Neutrophil (primary cell): ENCODE results near the gene TGFB2.

ENCODE experiments used
- H3K27ac ChIP-seq: fragments of 200-600 bp; sonication (generic); 2 replicates; pipeline ENCODE4 v1.5.1; 2016; ENCODE audit warnings: mild to moderate bottlenecking, moderate library complexity
- H3K27me3 ChIP-seq: fragments of 200-600 bp; sonication (generic); 2 replicates; pipeline ENCODE4 v1.6.0; 2016; ENCODE audit warnings: mild to moderate bottlenecking
- H3K36me3 ChIP-seq: fragments of 200-600 bp; sonication (generic); 2 replicates; pipeline ENCODE4 v1.5.1; 2017
- H3K4me1 ChIP-seq, 2 experiments: fragments of 200-600 bp in 1 of 2; sonication (generic) in 1 of 2; 1 replicate in 1 of 2; 2 replicates in 1 of 2; pipeline versions ENCODE4 v1.5.1 to v1.6.1; 2013 to 2016; ENCODE audit warnings: low read depth in 1 of 2, low read length in 1 of 2, mild to moderate bottlenecking in 1 of 2, moderate library complexity in 1 of 2; ENCODE audit not compliant: control insufficient read depth in 1 of 2, insufficient read depth in 1 of 2
- H3K4me3 ChIP-seq, 2 experiments: fragments of 200-600 bp in 1 of 2; sonication (generic) in 1 of 2; 1 replicate in 1 of 2; 2 replicates in 1 of 2; pipeline ENCODE4 v1.5.1; 2013 to 2016; ENCODE audit warnings: low read depth in 1 of 2, low read length in 1 of 2, mild to moderate bottlenecking in 1 of 2, moderate library complexity in 1 of 2
- H3K9me3 ChIP-seq: fragments of 200-600 bp; sonication (generic); 2 replicates; pipeline ENCODE4 v1.5.1; 2016
- CTCF ChIP-seq: fragments of 200-600 bp; sonication (generic); IDR thresholded peaks from 2 replicates; pipeline ENCODE4 v1.5.1; 2016; ENCODE audit warnings: antibody characterized with exemption

TGFB2 gene

DNA sequence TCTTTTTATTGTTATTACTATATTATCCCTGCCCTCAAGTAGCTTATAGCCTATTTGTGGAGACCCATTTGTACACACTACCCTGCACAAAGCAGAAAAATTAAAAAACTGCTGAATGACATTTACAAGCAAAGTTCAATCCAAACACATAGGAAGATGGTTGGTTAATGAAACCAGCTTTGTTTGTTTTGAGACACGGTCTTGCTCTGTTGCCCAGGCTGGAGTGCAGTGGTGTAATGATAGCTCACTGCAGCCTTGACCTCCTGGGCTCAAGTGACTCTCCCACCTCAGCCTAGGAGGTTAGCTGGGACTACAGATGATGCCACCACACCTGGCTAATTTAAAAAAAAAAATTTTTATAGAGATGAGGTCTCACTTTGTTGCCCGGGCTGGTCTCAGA, 31.6 kb downstream of the TGFB2 start:
- Histone ChIP-seq H3K27ac (no peak overlapping the region), H3K4me3 (no peak overlapping the region), H3K36me3 (no peaks in the 10 kb centered on the region), H3K4me1 (no peaks in the 10 kb centered on the region), H3K27me3 (no peaks in the 10 kb centered on the region), H3K9me3 (no peaks in the 10 kb centered on the region)
- no peak for TF ChIP-seq CTCF

GRCh38 chr1:218377143-218377660, 32.1 kb downstream of the TGFB2 start:
- Histone ChIP-seq H3K4me3 (no peak overlapping the region), H3K4me1 (no peaks in the 10 kb centered on the region), H3K9me3 (no peaks in the 10 kb centered on the region), H3K27ac (no peak overlapping the region), H3K27me3 (no peaks in the 10 kb centered on the region), H3K36me3 (no peaks in the 10 kb centered on the region)
- TF ChIP-seq CTCF, result no peak

GRCh38 chr1:218380125-218380977, 35.2 kb downstream of the TGFB2 start:
- Histone ChIP-seq H3K4me1 (no peaks in the 10 kb centered on the region), H3K36me3 (no peaks in the 10 kb centered on the region), H3K27ac (no peak overlapping the region), H3K27me3 (peaks cover 19% of the 10 kb centered on the region), H3K9me3 (no peaks in the 10 kb centered on the region), H3K4me3 (no peak overlapping the region)
- no peak for TF ChIP-seq CTCF

GRCh38 chr1:218382261-218382660, 37.1 kb downstream of the TGFB2 start:
- Histone ChIP-seq H3K4me3 (no peak overlapping the region), H3K36me3 (no peaks in the 10 kb centered on the region), H3K27me3 (peaks cover 19% of the 10 kb centered on the region), H3K9me3 (no peaks in the 10 kb centered on the region), H3K27ac (no peak overlapping the region), H3K4me1 (no peaks in the 10 kb centered on the region)
- TF ChIP-seq CTCF, result no peak

DNA sequence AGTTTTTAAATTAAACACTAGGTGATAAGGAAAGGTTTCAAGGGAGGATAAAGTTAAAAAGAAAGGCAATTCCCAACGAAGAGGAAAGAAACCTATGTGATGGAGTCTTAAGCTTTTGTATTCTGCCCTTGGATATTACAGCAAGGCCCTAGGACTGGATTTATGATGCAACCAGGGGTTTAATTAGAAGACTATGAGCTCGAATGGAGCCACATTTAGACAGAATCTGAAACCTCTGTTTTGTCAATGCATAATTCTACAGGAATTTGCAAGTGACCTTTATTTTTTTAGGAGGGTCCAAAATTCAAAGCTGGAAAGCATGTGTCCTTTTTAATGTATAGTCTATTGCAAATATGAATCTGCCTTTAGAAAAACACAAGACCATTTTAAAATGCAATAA, 37.9 kb downstream of the TGFB2 start:
- H3K9me3 ChIP-seq, result no peaks in the 10 kb centered on the region
- no peak for TF ChIP-seq CTCF
- peaks cover 19% of the 10 kb centered on the region for H3K27me3 ChIP-seq
- no peak overlapping the region for H3K4me3 ChIP-seq
- H3K27ac ChIP-seq, result no peak overlapping the region
- no peaks in the 10 kb centered on the region for H3K36me3 ChIP-seq
- H3K4me1 ChIP-seq, result no peaks in the 10 kb centered on the region
